ENCODE measurements around the gene METTL22. TPM values are rescaled to one million over a fixed set of nuclear protein-coding genes. Genes with fewer than 3 reads are reported as not detected.

The METTL22 gene
- total RNA-seq, 1 donor, result 35.8 TPM

DNA sequence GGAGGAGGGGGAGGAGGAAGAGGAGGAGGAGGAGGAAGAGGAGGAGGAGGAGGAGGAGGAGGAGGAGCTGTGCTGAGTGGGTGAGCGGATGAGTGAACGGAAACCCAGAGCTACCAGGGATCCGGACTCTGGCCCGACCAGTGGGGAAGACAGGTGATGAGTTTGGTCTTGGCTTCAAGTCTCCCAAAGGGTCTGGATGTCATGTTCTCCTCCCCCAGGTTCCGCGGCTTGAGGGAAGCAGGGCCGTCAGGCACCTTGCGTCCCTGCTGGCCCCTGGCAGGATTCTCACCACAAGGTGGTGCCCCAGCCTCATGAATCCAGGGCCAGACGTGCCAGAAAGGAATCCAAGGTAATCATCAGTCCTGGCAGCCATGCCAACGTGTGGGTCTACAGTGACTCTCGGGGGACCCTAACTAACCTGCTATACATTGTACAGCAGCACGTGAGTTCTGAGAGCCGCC lies 39.4 kb downstream of the METTL22 start:
- DNase-seq (ENCODE audit: low read depth in 2 of 3, low spot score in 2 of 3), result peak in 2 of 3 donors; percentile 43 to 69

DNA sequence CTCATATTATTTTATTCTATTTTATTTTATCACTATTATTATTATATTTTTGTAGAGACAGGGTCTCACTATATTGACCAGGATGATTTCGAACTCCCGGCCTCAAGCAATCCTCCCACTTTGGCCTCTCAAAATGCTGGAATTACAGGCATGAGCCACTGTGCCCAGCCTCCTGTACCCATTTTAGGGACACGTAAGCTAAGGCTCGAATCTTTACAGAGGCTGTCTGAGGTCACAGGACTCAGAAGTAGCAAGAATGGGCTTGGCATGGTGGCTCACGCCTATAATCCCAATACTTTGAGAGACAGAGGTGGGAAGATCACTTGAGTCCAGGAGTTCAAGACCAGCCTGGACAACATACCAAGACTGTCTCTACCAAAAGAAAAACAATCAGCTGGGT lies 40.2 kb downstream of the METTL22 start:
- no peak for DNase-seq (ENCODE audit: low read depth in 2 of 3, low spot score in 2 of 3)

DNA sequence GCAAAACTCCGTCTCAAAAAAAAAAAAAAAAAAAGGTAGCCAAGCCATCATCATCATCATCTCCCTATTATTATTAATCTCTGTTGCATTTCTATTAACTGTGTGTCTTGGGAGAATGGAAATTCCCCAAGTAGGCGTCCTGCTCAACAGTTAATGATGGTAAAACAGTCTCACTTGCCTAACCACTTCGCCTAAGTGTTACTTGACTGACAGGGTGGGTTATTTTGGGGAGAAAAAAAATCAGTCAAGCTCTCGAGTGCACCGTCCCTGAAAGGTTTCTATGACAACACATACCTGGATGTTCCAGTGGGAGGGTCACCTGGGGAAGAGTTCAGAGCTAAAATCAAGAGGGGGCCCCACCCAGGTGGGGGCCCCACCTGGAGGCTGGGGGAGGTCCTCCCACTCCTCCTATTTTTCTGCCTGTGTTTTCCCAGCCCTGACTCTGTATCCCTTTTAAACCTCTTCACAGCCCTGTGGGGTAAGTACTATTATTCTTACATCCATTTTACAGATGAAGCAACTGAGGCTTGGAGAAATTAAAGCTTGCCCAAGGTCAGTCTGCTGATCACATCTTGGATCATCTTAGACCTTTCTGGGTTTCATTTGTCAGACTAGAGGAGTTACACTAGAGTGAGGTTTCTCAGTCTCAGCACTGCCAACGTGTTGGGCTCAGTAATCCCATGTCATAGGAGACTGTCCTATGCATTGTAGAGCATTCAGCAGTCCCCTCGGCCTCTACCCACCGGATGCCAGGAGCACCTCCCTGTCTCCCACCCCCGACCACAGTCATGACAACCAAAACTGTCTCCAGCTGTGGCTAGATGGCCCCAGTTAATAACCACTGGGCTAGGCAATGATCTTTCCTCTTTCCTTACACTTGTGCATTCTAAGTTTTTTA lies 41.9 kb downstream of the METTL22 start:
- no peak for DNase-seq (ENCODE audit: low read depth in 2 of 3, low spot score in 2 of 3)

DNA sequence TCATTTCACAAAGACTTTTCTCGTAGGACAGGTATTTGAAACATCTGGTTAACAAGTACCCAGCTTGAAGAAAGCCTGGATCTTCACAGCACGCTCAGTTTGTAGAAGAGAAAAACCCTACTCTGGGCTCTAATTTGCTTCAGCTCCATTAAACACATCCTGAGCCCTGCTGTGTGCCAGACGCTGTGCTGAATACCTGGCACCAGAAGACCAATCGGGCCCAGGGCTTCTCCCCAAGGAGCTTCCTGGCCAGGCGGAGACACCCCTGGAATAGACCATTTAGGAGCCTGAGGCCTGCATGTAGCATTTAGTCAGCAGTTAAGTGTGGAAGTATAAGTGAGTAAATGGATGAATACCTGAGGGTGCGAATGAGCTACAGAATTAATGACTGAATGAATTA lies 44.0 kb downstream of the METTL22 start:
- DNase-seq (ENCODE audit: low read depth in 2 of 3, low spot score in 2 of 3), result no peak

DNA sequence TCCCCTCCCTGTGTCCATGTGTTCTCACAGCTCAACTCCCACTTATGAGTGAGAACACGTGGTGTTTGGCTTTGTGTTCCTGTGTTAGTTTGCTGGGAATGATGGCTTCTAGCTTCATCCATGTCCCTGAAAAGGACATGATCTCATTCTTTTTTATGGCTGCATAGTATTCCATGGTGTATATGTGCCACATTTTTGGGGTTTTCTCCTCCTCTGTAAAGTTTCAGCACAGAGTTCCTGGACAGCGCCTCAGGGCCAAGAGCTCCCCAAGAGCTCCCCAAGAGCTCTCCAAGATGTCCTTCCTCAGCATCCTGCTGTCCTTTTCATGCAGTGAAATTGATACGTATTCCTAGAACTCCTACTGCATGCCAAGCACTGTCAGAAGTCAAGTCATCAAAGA lies 46.0 kb downstream of the METTL22 start:
- no peak for DNase-seq (ENCODE audit: low read depth in 2 of 3, low spot score in 2 of 3)

DNA sequence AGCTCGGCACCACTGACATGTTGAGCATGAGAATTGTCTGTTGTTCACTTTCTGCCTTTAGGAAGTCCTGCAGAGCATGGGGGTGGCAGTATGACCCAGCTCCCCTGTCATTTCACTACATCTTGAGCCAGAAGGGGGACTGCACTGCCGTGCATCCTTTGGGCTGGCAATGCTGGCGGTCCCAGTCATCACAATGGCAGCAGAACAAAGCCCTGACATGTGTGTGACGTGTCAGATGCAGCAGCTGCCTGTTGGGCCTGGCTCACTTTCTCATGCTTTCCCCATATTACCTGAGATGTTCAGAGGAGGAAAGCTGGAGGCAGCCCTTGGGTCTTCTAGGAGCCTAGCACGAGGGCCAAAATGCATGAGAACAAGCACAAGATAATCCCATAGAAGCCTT lies 46.6 kb downstream of the METTL22 start:
- DNase-seq (ENCODE audit: low read depth in 2 of 3, low spot score in 2 of 3), result no peak

GRCh38 chr16:8669481-8669880 lies 48.0 kb downstream of the METTL22 start:
- no peak for DNase-seq (ENCODE audit: low read depth in 2 of 3, low spot score in 2 of 3)

- DNase-seq (ENCODE audit: low read depth in 2 of 3, low spot score in 2 of 3), result no peak
Measured at GRCh38 chr16:8670014-8670560, 48.6 kb downstream of the METTL22 start.

DNA sequence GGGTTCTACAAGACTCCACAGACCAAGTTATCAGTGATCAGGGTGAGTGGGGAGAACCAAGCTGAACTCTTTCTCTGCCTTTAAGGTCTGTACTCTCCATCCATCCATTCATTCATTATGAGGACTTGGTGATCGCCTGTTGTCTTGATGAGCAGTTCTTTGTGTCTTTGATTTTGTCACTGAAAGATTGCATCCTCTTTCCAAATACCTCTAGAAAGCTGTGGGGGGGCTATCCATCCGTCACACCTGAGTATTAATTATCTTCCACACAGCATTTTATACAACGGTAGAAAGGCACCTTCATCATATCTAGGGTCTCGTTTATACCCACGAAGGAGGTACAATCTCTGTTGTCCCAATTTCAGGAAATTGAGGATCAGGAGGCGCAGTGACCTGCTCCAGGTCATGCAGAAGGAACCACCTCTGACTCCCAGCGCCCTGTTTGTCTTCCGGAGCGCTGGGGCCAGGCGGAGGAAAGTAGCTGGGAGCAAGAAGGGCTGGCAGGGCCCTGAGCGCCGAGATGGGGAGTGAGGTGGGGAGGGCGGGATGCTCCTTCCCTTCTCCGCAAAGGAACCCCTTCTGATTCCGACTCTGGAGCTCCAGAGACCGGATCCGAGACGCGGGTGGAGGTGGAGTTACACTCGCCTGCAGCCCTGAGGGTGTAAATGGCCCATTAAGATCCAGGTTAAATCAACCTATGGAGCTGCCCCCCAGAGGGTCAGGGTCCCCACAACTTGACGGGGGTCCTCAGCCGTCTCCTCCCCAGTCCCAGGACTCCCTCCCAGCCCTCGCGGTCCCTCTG lies 52.3 kb downstream of the METTL22 start:
- DNase-seq (ENCODE audit: low read depth in 2 of 3, low spot score in 2 of 3), result peak in 1 of 3 donors; percentile 17

DNA sequence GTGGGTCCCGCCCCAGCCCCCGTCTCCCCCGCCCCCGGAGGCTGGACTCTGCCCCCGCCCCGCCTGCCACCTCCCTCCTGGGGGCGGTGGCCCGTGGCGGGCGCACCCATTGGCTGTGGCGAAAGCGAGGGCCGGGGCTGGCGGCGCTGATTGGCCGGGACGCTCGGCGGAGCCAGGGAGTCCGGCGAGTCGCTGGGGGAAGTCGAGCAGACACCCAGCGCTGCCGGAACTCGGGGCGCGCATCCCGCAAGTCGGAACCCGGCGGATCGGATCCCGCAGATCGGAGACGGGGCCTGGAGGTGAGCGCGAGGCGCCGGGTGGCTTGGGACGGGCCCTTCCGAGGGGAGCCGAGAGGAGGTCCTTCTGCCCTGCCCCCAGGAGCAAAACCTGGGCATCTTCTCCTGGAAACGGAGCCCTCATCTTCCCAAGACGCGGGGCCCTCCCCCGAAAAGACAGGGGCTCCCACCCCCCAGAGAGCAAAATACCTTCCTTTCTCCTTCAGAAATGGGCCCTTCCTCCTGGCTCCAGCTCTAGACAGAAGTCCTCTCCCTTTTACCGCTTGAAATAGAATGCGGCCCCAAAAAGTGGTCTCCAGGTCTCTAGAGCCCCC lies 53.0 kb downstream of the METTL22 start, which contains the start of gene ABAT:
Gene ABAT, plus strand, starts transcription at position 205 of the 610 bp plus-strand sequence. CDS start 61,123 bp downstream, outside the sequence.
- peak; percentile 67 to 91 (median 85) for DNase-seq (ENCODE audit: low read depth in 2 of 3, low spot score in 2 of 3)

DNA sequence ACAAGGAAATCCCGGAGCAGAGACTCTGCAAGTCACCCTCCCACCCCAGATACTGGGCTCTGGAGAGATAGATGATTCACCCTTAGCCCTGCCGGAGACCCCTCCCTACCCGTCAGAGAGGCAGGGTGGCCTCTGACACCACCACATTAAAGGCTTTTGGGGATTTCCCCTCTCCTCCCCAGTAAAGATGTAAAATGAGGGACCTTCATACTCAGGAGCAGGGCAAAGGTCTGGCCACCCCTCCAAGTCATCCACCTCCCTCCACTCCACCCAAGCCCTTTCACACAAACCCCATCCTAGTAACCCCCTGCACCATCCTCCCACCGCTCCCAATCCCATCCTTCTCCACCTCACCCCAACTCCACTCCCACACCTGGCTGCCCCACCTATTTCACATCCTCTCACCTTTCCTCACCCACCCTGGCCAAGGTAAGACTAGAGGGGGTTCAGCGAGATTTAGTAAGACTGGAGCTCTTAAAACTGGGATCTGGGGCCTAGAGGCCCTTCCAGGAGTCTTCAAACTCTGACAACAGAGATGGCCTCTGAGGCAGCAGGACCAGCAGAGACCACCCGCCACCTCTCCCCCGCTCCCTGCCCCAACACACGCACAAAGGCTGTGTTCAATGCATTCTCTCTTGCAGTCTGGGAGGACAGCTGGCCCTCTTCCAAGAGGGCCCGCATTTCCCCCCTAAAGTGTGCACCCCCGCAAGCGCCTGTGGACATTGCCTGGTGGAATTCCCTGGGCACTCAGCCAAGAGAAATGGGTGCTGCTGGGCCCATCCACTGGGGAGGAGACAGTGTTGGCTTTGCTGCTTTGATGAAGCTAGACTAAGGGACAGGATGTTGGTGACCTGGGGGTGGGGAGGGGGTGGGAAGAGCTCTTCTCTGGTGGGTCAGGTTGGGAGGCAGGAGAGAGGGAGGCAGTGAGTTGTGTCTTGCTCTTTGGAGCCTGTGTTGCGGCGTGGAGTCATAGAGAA lies 54.0 kb downstream of the METTL22 start:
- peak in 2 of 3 donors; percentile 7 to 13 for DNase-seq (ENCODE audit: low read depth in 2 of 3, low spot score in 2 of 3)

GRCh38 chr16:8676160-8676547 lies 54.7 kb downstream of the METTL22 start:
- DNase-seq (ENCODE audit: low read depth in 2 of 3, low spot score in 2 of 3), result no peak

- DNase-seq (ENCODE audit: low read depth in 2 of 3, low spot score in 2 of 3), result no peak
Measured at GRCh38 chr16:8676737-8677375, 55.4 kb downstream of the METTL22 start.

GRCh38 chr16:8677481-8677880 lies 56.0 kb downstream of the METTL22 start:
- no peak for DNase-seq (ENCODE audit: low read depth in 2 of 3, low spot score in 2 of 3)

GRCh38 chr16:8678068-8678927 lies 56.8 kb downstream of the METTL22 start:
- DNase-seq (ENCODE audit: low read depth in 2 of 3, low spot score in 2 of 3), result no peak

DNA sequence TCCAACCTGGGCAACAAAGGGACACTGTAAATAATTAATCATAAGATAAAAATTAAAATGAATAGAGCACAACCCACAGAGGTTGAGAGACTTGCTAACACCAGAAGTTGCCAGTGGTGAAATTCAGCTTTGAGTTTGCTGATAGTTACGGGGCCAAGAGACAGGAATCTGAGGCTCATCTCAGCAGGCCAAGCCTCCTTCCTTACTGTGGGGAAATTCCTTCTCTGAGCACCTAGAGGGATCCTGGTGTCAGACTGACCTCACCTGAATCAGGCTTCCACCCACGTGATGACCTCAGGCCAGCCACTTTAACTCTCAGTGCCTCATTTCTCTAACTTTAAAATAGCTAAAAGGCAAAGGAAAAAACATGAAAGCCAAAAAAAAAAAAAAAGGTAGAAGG lies 57.7 kb downstream of the METTL22 start:
- DNase-seq (ENCODE audit: low read depth in 2 of 3, low spot score in 2 of 3), result no peak

DNA sequence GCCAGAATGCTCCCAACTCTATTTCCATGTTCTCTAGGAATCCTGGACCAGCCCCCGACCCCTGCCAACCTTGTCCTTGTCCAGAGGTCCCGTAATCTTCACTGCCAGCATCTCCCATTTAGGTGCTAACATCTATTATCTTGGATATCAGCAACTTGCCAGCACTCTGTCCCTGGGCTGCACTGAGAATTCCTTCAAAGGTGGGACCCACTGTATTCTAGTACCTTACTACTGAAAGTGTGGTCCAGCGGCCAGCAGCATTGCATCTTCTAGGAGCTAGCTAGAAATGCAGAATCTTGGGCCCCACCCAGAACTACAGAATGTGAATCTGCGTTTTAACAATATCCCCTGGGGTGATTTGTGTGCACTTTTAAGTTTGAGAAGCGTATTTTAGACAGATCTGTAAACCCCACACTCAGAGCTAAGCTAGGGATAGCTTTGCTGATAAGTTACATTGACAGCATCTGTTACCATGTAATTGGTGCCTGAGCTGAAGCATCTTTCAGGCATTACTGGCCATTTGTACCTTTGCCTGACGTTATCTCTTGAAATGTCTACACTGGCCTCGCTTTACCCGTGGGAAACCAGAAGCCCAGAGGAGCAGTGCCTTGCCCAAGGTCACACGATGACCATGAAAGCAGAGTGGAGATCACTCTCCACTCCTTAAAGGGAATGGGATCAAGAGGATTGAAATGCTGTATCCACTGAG lies 61.2 kb downstream of the METTL22 start:
- DNase-seq (ENCODE audit: low read depth in 2 of 3, low spot score in 2 of 3), result no peak

GRCh38 chr16:8683640-8684039 lies 62.1 kb downstream of the METTL22 start:
- no peak for DNase-seq (ENCODE audit: low read depth in 2 of 3, low spot score in 2 of 3)

All from hematopoietic multipotent progenitor cell (in vitro differentiated cells).